WI38 (cell line): Measurements from ENCODE around the gene CNOT9.

Experiments
- H3K4me3 ChIP-seq: 2 replicates; pipeline ENCODE4 v1.5.1; 2011; ENCODE audit warnings: low read depth, mild to moderate bottlenecking, control low read depth, low read length
- TF ChIP-seq, protein P1 (sequence below): IDR thresholded peaks from 2 replicates; pipeline ENCODE4 v1.5.1; 2012; ENCODE audit warnings: low read depth, mild to moderate bottlenecking, control low read depth, low read length

Gene CNOT9

GRCh38 chr2:218631837-218632236, 63.2 kb downstream of the CNOT9 start:
- TF ChIP-seq, protein P1, sequence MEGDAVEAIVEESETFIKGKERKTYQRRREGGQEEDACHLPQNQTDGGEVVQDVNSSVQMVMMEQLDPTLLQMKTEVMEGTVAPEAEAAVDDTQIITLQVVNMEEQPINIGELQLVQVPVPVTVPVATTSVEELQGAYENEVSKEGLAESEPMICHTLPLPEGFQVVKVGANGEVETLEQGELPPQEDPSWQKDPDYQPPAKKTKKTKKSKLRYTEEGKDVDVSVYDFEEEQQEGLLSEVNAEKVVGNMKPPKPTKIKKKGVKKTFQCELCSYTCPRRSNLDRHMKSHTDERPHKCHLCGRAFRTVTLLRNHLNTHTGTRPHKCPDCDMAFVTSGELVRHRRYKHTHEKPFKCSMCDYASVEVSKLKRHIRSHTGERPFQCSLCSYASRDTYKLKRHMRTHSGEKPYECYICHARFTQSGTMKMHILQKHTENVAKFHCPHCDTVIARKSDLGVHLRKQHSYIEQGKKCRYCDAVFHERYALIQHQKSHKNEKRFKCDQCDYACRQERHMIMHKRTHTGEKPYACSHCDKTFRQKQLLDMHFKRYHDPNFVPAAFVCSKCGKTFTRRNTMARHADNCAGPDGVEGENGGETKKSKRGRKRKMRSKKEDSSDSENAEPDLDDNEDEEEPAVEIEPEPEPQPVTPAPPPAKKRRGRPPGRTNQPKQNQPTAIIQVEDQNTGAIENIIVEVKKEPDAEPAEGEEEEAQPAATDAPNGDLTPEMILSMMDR: no peak
- no peak overlapping the region for H3K4me3 ChIP-seq

GRCh38 chr2:218635719-218636118, 67.1 kb downstream of the CNOT9 start:
- TF ChIP-seq, protein P1: no peak
- no peak overlapping the region for H3K4me3 ChIP-seq

GRCh38 chr2:218638372-218638771, 69.7 kb downstream of the CNOT9 start:
- no peak overlapping the region for H3K4me3 ChIP-seq
- TF ChIP-seq, protein P1: no peak

- TF ChIP-seq, protein P1: no peak
- H3K4me3 ChIP-seq: no peak overlapping the region
These were observed 73.5 kb downstream of the CNOT9 start for GRCh38 chr2:218642121-218642656.

DNA sequence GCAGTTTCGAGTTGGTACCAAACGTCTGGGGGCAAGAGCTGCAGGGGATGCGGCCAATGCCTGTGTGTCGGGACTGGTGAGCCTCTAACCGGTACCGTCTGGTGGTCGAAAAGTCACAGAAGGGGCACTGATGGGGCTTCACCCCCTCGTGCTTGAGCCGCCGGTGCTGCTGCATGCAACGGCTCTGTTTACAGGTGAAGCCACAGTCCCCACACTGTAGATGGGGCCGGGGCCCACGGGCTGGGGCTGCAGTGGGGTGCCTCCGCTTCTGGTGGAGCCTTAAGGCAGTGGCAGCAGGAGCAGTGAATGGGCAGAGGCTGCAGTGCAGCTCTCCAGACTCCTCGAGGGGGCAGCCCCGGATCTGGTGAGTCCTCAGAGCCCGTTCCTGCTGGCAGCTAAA, 74.1 kb downstream of the CNOT9 start:
- TF ChIP-seq, protein P1: no peak
- H3K4me3 ChIP-seq: no peak overlapping the region

- H3K4me3 ChIP-seq: no peak overlapping the region
- TF ChIP-seq, protein P1: no peak
These were observed 75.2 kb downstream of the CNOT9 start for GRCh38 chr2:218643751-218644310.

DNA sequence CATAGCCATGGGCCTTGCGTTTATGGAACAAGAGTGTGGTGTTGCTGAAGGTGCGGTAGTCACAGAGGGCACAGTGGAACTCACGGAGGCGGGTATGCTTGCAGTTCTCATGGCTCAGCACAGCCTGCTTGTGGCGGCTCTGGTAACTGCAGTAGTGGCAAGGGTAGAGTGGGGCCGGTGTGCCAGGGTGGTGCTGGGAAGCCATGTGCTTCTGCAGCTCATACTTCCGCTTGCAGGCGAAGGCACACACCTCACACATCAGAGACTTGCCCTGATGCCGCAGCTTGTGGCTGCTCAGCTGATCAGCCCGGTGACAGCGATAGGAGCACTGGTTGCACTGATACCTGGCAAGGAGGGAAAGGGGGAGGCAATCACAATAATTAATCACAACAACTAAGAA, 76.1 kb downstream of the CNOT9 start:
- TF ChIP-seq, protein P1: no peak

More for the DNA sequence above, 76.1 kb downstream of the CNOT9 start:
- H3K4me3 ChIP-seq: no peak overlapping the region
